Right lobe of liver (tissue), 4 donors: ENCODE measurements around the gene MLH1.

ENCODE experiments used
- POLR2A ChIP-seq: fragments of 450-650 bp; IDR thresholded peaks from one replicate; pipeline ENCODE4 v1.6.1; 2017; ENCODE audit warnings: antibody characterized with exemption, mild to moderate bottlenecking
- TF ChIP-seq, protein P1 (sequence below), 4 donors: fragments of 200-600 bp in 3 of 4; fragments of 450-650 bp in 1 of 4; IDR thresholded peaks; one replicate each; pipeline versions ENCODE4 v1.5.1 to v1.8.0; 2016 to 2022; ENCODE audit warnings: antibody characterized with exemption in 4 of 4, mild to moderate bottlenecking in 2 of 4
- donor health status: DM: no; HTN: no; CAD: no.
- donor health status: DM: no; HTN: no; CAD: no.
- donor health status: DM: no; HTN: yes; CAD: no.

DNA sequence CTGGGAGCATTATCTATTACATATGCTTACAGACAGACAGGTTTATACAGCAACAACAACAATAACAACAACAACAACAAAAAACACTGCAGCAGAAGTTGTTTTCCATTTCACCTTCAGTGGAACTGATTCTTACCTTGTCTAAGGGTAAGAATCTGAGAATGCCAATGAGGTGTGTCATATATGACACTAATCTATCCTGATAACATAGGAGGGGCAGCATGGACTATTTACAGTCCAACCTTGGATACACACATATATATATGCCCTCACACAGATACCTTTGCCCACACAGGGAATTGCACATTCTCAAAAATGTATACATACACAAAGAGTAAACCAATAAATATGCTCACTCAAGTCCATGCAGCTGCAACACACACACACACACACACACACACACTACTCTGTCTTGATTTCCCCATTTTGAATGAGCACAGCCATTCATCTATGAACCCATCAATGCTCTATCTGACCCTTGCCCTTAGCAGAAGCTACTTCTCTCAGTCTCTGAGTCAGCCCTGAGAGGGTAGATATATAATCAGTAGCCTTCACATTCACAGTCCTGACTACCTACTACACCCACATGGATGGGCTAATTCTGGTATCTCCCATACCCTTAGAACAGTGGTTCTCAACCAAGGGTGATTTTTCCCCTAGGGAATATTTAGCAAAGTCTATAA is 38.7 kb upstream of the MLH1 start:
- TF ChIP-seq, protein P1, sequence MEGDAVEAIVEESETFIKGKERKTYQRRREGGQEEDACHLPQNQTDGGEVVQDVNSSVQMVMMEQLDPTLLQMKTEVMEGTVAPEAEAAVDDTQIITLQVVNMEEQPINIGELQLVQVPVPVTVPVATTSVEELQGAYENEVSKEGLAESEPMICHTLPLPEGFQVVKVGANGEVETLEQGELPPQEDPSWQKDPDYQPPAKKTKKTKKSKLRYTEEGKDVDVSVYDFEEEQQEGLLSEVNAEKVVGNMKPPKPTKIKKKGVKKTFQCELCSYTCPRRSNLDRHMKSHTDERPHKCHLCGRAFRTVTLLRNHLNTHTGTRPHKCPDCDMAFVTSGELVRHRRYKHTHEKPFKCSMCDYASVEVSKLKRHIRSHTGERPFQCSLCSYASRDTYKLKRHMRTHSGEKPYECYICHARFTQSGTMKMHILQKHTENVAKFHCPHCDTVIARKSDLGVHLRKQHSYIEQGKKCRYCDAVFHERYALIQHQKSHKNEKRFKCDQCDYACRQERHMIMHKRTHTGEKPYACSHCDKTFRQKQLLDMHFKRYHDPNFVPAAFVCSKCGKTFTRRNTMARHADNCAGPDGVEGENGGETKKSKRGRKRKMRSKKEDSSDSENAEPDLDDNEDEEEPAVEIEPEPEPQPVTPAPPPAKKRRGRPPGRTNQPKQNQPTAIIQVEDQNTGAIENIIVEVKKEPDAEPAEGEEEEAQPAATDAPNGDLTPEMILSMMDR (IDR thresholded peaks at IDR 0.05), result no peak
- no peak for TF ChIP-seq POLR2A
